Thyroid gland (tissue), 4 donors: Measurements from ENCODE around the gene INHBE.

ENCODE experiments used
- POLR2A ChIP-seq, 2 donors: fragments of 450-650 bp; IDR thresholded peaks; one replicate each; pipeline ENCODE4 v1.6.1; 2017; ENCODE audit warnings: antibody characterized with exemption in 2 of 2, mild to moderate bottlenecking in 2 of 2, moderate library complexity in 1 of 2
- TF ChIP-seq, protein P1 (sequence below), 6 experiments: fragments of 200-600 bp in 3 of 6; fragments of 450-650 bp in 3 of 6; sonication (generic) in 3 of 6; IDR thresholded peaks; one replicate each; pipeline ENCODE4 v1.5.1; 2016 to 2019; ENCODE audit warnings: antibody characterized with exemption in 6 of 6, mild to moderate bottlenecking in 2 of 6, inconsistent platforms in 1 of 6, moderate library complexity in 1 of 6

DNA sequence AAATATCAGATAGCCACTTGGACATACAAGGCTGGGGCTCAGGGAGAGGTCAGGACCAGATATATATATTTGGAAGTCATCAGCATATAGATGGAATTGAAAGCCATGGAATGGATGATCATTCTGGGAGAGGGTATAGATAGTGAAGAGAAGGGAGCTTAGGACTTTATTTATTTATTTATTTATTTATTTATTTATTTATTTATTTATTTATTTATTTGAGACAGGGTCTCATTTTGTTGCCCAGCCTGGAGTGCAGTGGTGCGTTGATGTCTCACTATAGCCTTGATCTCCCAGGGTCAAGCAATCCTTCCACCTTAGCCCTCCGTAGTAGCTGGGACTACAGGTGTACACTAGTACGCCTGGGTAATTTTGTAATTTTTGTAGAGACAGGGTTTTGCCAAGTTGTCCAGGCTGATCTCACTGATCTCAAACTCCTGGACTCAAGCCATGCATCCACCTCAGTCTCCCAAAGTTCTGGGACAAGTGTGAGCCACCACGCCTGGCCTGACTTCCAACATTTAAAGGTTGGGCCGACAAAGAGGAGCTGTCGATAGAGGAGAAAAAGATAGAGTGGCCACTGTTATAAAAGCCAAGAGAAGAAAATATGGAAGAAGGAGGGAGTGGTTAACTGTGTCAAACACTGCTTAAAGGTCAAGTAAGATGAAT, 8.7 kb upstream of the INHBE start:
- TF ChIP-seq, protein P1, sequence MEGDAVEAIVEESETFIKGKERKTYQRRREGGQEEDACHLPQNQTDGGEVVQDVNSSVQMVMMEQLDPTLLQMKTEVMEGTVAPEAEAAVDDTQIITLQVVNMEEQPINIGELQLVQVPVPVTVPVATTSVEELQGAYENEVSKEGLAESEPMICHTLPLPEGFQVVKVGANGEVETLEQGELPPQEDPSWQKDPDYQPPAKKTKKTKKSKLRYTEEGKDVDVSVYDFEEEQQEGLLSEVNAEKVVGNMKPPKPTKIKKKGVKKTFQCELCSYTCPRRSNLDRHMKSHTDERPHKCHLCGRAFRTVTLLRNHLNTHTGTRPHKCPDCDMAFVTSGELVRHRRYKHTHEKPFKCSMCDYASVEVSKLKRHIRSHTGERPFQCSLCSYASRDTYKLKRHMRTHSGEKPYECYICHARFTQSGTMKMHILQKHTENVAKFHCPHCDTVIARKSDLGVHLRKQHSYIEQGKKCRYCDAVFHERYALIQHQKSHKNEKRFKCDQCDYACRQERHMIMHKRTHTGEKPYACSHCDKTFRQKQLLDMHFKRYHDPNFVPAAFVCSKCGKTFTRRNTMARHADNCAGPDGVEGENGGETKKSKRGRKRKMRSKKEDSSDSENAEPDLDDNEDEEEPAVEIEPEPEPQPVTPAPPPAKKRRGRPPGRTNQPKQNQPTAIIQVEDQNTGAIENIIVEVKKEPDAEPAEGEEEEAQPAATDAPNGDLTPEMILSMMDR (IDR thresholded peaks at IDR 0.05), result no peak
- TF ChIP-seq POLR2A (IDR thresholded peaks at IDR 0.05), result no peak
